ENCODE measurements around the gene TMEM229A. TPM values are rescaled to one million over a fixed set of nuclear protein-coding genes. Genes with fewer than 3 reads are reported as not detected.

The TMEM229A gene
- total RNA-seq, 1 experiment from 2014 or later, result not detected

GRCh38 chr7:124058515-124058914, 25.6 kb upstream of the TMEM229A start:
- H3F3A ChIP-seq (ENCODE audit: insufficient read depth, low read depth), result no peaks in the 10 kb centered on the region
- H3K9me3 ChIP-seq (ENCODE audit: insufficient read depth, low read depth), result no peaks in the 10 kb centered on the region
- H4K20me1 ChIP-seq (ENCODE audit: insufficient read depth), result no peaks in the 10 kb centered on the region
- no peak for DNase-seq
- no peak overlapping the region for H3K27ac ChIP-seq
- H3K4me2 ChIP-seq, result no peak overlapping the region
- intact Hi-C loops (cut with micrococcal nuclease; ENCODE audit: unreplicated experiment), result no loop called here
- TF ChIP-seq EZH2 (IDR thresholded peaks at IDR 0.05; ENCODE audit: low read depth) (no peak), CTCF (conservative IDR thresholded peaks at IDR 0.05) (no peak)
- H3K27me3 ChIP-seq (ENCODE audit: insufficient read depth, low read depth), result no peaks in the 10 kb centered on the region
- ChIA-PET POLR2A (ENCODE audit: unreplicated experiment) (no interaction called here), CTCF (no interaction called here)
- no peaks in the 10 kb centered on the region for H3K79me2 ChIP-seq (ENCODE audit: low read depth)
- no peaks in the 10 kb centered on the region for H3K36me3 ChIP-seq (ENCODE audit: low read depth)
- no peak overlapping the region for H2AFZ ChIP-seq
- no TSS peak for BruUV-seq (replicated peaks)
- H3K4me3 ChIP-seq, result no peak overlapping the region
- H3K4me1 ChIP-seq (replicated peaks; ENCODE audit: insufficient read depth), result no peaks in the 10 kb centered on the region
- no peaks in the 10 kb centered on the region for H3K9me2 ChIP-seq (ENCODE audit: insufficient read depth)

GRCh38 chr7:124057872-124058271, 25.0 kb upstream of the TMEM229A start:
- ChIA-PET CTCF (no interaction called here), POLR2A (ENCODE audit: unreplicated experiment) (no interaction called here)
- H4K20me1 ChIP-seq (ENCODE audit: insufficient read depth), result no peaks in the 10 kb centered on the region
- TF ChIP-seq EZH2 (IDR thresholded peaks at IDR 0.05; ENCODE audit: low read depth) (no peak), CTCF (conservative IDR thresholded peaks at IDR 0.05) (no peak)
- H3K9me3 ChIP-seq (ENCODE audit: insufficient read depth, low read depth), result no peaks in the 10 kb centered on the region
- H3K36me3 ChIP-seq (ENCODE audit: low read depth), result no peaks in the 10 kb centered on the region
- no peaks in the 10 kb centered on the region for H3K9me2 ChIP-seq (ENCODE audit: insufficient read depth)
- H2AFZ ChIP-seq, result no peak overlapping the region
- H3K4me3 ChIP-seq, result no peak overlapping the region
- H3K4me2 ChIP-seq, result no peak overlapping the region
- no peaks in the 10 kb centered on the region for H3K4me1 ChIP-seq (replicated peaks; ENCODE audit: insufficient read depth)
- H3F3A ChIP-seq (ENCODE audit: insufficient read depth, low read depth), result no peaks in the 10 kb centered on the region
- no peak overlapping the region for H3K27ac ChIP-seq
- BruUV-seq (replicated peaks), result no TSS peak
- intact Hi-C loops (cut with micrococcal nuclease; ENCODE audit: unreplicated experiment), result no loop called here
- H3K27me3 ChIP-seq (ENCODE audit: insufficient read depth, low read depth), result no peaks in the 10 kb centered on the region
- H3K79me2 ChIP-seq (ENCODE audit: low read depth), result no peaks in the 10 kb centered on the region
- no peak for DNase-seq

- POLR2A ChIA-PET (ENCODE audit: unreplicated experiment), result no interaction called here
- no peaks in the 10 kb centered on the region for H3K36me3 ChIP-seq (ENCODE audit: low read depth)
- intact Hi-C loops (cut with micrococcal nuclease; ENCODE audit: unreplicated experiment), result no loop called here
These were observed 23.4 kb upstream of the TMEM229A start for GRCh38 chr7:124056234-124056633.

More at GRCh38 chr7:124056234-124056633, 23.4 kb upstream of the TMEM229A start:
- Histone ChIP-seq H3K4me3 (no peak overlapping the region), H3K9me3 (ENCODE audit: insufficient read depth, low read depth) (no peaks in the 10 kb centered on the region), H2AFZ (no peak overlapping the region), H3F3A (ENCODE audit: insufficient read depth, low read depth) (no peaks in the 10 kb centered on the region), H3K4me1 (replicated peaks; ENCODE audit: insufficient read depth) (no peaks in the 10 kb centered on the region), H4K20me1 (ENCODE audit: insufficient read depth) (no peaks in the 10 kb centered on the region), H3K27me3 (ENCODE audit: insufficient read depth, low read depth) (no peaks in the 10 kb centered on the region), H3K79me2 (ENCODE audit: low read depth) (no peaks in the 10 kb centered on the region), H3K27ac (no peak overlapping the region), H3K4me2 (no peak overlapping the region), H3K9me2 (ENCODE audit: insufficient read depth) (no peaks in the 10 kb centered on the region)
- no peak for DNase-seq
- BruUV-seq (replicated peaks), result no TSS peak
- TF ChIP-seq CTCF (conservative IDR thresholded peaks at IDR 0.05) (no peak), EZH2 (IDR thresholded peaks at IDR 0.05; ENCODE audit: low read depth) (no peak)
- CTCF ChIA-PET, result no interaction called here
